MM.1S (cell line): Measurements from ENCODE around the gene C3orf20.

Source experiments
- EZH2 ChIP-seq: fragments of 300-600 bp; sonication (generic); optimal IDR thresholded peaks from 2 replicates; pipeline ENCODE3; 2017; ENCODE audit warnings: low read depth, mild to moderate bottlenecking, antibody characterized with exemption, low read length, mixed read lengths
- EZH2phosphoT487 ChIP-seq: fragments of 300-600 bp; sonication (generic); IDR thresholded peaks from 2 replicates; pipeline ENCODE4 v1.6.1; 2018; ENCODE audit warnings: antibody characterized with exemption, low read length
- TF ChIP-seq, protein P1 (sequence below): fragments of 300-600 bp; sonication (generic); IDR thresholded peaks from 2 replicates; pipeline ENCODE4 v1.5.1; 2016; ENCODE audit warnings: antibody characterized with exemption, low read length, mixed read lengths

DNA sequence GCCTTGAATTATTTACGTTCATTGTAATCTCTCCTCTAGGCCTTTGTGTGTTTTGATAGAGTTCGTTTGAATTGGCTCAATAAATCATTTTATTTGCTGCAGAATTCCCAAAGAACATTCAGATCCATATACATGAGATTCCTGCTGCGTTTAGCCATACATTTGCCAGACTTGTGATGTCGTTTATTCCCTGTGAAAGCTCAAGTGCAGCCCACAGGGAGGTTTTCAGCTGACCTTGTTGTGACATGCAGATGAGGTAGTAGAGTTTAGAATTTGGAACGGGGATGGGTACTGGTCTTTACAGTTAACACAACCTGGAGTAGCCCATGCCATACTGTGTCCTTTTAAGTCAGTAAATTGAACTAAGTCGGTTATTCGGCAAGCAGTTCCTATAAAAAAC is at the start of gene C3orf20:
- TF ChIP-seq, protein P1, sequence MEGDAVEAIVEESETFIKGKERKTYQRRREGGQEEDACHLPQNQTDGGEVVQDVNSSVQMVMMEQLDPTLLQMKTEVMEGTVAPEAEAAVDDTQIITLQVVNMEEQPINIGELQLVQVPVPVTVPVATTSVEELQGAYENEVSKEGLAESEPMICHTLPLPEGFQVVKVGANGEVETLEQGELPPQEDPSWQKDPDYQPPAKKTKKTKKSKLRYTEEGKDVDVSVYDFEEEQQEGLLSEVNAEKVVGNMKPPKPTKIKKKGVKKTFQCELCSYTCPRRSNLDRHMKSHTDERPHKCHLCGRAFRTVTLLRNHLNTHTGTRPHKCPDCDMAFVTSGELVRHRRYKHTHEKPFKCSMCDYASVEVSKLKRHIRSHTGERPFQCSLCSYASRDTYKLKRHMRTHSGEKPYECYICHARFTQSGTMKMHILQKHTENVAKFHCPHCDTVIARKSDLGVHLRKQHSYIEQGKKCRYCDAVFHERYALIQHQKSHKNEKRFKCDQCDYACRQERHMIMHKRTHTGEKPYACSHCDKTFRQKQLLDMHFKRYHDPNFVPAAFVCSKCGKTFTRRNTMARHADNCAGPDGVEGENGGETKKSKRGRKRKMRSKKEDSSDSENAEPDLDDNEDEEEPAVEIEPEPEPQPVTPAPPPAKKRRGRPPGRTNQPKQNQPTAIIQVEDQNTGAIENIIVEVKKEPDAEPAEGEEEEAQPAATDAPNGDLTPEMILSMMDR = no peak
- TF ChIP-seq EZH2phosphoT487 = no peak
- TF ChIP-seq EZH2 = no peak
